Left ventricle myocardium inferior (tissue), 1 donor: ENCODE measurements around the gene GHR. TPM values are rescaled to one million over a fixed set of nuclear protein-coding genes. Genes with fewer than 3 reads are reported as not detected.
"Not testable (repeated sequence)": the region's sequence is repeated elsewhere in the genome, so short reads cannot be mapped to it uniquely, and the experiment has no call there.

Experiments
- DNase-seq: peaks from one replicate; pipeline ENCODE4 v3.0.0-alpha.2; 2020
- H3K27ac ChIP-seq: fragments of 200-600 bp; replicated peaks from 2 replicates; pipeline ENCODE4 v1.8.0; 2021
- H3K27me3 ChIP-seq: fragments of 200-600 bp; 2 replicates; pipeline ENCODE4 v1.8.0; 2021; ENCODE audit warnings: low read depth
- H3K36me3 ChIP-seq: fragments of 200-600 bp; 2 replicates; pipeline ENCODE4 v1.8.0; 2021
- H3K4me1 ChIP-seq: fragments of 200-600 bp; 2 replicates; pipeline ENCODE4 v1.8.0; 2021
- H3K4me3 ChIP-seq: fragments of 200-600 bp; 2 replicates; pipeline ENCODE4 v1.8.0; 2021; ENCODE audit warnings: mild to moderate bottlenecking, moderate library complexity
- H3K9me3 ChIP-seq: fragments of 200-600 bp; replicated peaks from 2 replicates; pipeline ENCODE4 v1.8.0; 2021
- CTCF ChIP-seq: fragments of 200-600 bp; IDR thresholded peaks from 2 replicates; pipeline ENCODE4 v1.8.0; 2021; ENCODE audit warnings: antibody characterized with exemption, mild to moderate bottlenecking, borderline replicate concordance
- intact Hi-C: fragments of 100-400 bp; cut with micrococcal nuclease; formaldehyde crosslinking; loops from one replicate; pipeline ENCODE4 v1.11.0; 2022
- total RNA-seq: library from RNA; stranded (reverse); fragmentation: NEBNext Ultra II Directional; extraction: Animal tissue kit (Norgen Biotek cat#: 25700); gene quantifications from one replicate; pipeline ENCODE4 v1.2.1, GENCODE V29; 2021
- donor health status: DM: no; HTN: yes; CAD: no; lungs with severe emphysema.

The GHR gene
- total RNA-seq, 1 donor from 2014 or later = 12.9 TPM

- H3K4me3 ChIP-seq = no peak overlapping the region
- H3K9me3 ChIP-seq = peaks cover 36% of the 10 kb centered on the region
- intact Hi-C loops = no loop called here
- H3K27ac ChIP-seq = no peak overlapping the region
- no peak for DNase-seq
- H3K36me3 ChIP-seq = peaks cover 56% of the 10 kb centered on the region
- H3K4me1 ChIP-seq = no peaks in the 10 kb centered on the region
- H3K27me3 ChIP-seq = no peaks in the 10 kb centered on the region
- no peak for TF ChIP-seq CTCF
Observed at GRCh38 chr5:42703238-42703637, 280.0 kb downstream of the GHR start.

GRCh38 chr5:42715785-42716184 lies 292.5 kb downstream of the GHR start:
- Histone ChIP-seq H3K27me3 (no peaks in the 10 kb centered on the region), H3K27ac (no peak overlapping the region), H3K4me1 (no peaks in the 10 kb centered on the region), H3K9me3 (no peaks in the 10 kb centered on the region), H3K4me3 (no peak overlapping the region), H3K36me3 (peaks cover 16% of the 10 kb centered on the region)
- no peak for DNase-seq
- no peak for TF ChIP-seq CTCF
- intact Hi-C loops = no loop called here

- no peaks in the 10 kb centered on the region for H3K4me1 ChIP-seq
- no peak overlapping the region for H3K4me3 ChIP-seq
- no peak overlapping the region for H3K27ac ChIP-seq
- peaks cover 10% of the 10 kb centered on the region for H3K36me3 ChIP-seq
- TF ChIP-seq CTCF = no peak
- intact Hi-C loops = no loop called here
- no peaks in the 10 kb centered on the region for H3K27me3 ChIP-seq
- no peaks in the 10 kb centered on the region for H3K9me3 ChIP-seq
- DNase-seq = no peak
Observed at GRCh38 chr5:42718591-42718990, 295.4 kb downstream of the GHR start.

GRCh38 chr5:42719034-42719433 lies 295.8 kb downstream of the GHR start:
- H3K27ac ChIP-seq = no peak overlapping the region
- H3K9me3 ChIP-seq = no peaks in the 10 kb centered on the region
- intact Hi-C loops = no loop called here
- no peak for DNase-seq
- peaks cover 10% of the 10 kb centered on the region for H3K36me3 ChIP-seq
- no peak overlapping the region for H3K4me3 ChIP-seq
- no peak for TF ChIP-seq CTCF
- no peaks in the 10 kb centered on the region for H3K4me1 ChIP-seq
- H3K27me3 ChIP-seq = no peaks in the 10 kb centered on the region

- TF ChIP-seq CTCF = no peak
- no peak overlapping the region for H3K27ac ChIP-seq
- intact Hi-C loops = no loop called here
- peaks cover 10% of the 10 kb centered on the region for H3K36me3 ChIP-seq
- no peak for DNase-seq
- no peaks in the 10 kb centered on the region for H3K27me3 ChIP-seq
- H3K4me3 ChIP-seq = no peak overlapping the region
- H3K4me1 ChIP-seq = no peaks in the 10 kb centered on the region
- no peaks in the 10 kb centered on the region for H3K9me3 ChIP-seq
Observed at GRCh38 chr5:42720251-42720650, 297.0 kb downstream of the GHR start.

- H3K4me3 ChIP-seq = no peak overlapping the region
- no peak overlapping the region for H3K27ac ChIP-seq
- H3K27me3 ChIP-seq = no peaks in the 10 kb centered on the region
- intact Hi-C loops = no loop called here
- no peak for DNase-seq
- H3K9me3 ChIP-seq = no peaks in the 10 kb centered on the region
- H3K36me3 ChIP-seq = peaks cover 10% of the 10 kb centered on the region
- H3K4me1 ChIP-seq = no peaks in the 10 kb centered on the region
- no peak for TF ChIP-seq CTCF
Observed at GRCh38 chr5:42721484-42721883, 298.2 kb downstream of the GHR start.

GRCh38 chr5:42734531-42735058 lies 311.4 kb downstream of the GHR start:
- H3K27ac ChIP-seq, intact Hi-C loops, H3K27me3 ChIP-seq, H3K36me3 ChIP-seq, H3K4me3 ChIP-seq, H3K9me3 ChIP-seq, H3K4me1 ChIP-seq, DNase-seq: not testable (repeated sequence)
